Loucy (cell line): ENCODE data around the gene TSEN15.

Experiments
- H2AFZ ChIP-seq: fragments of 200-600 bp; sonication (generic); 2 replicates; pipeline ENCODE4 v1.6.0; 2016; ENCODE audit warnings: antibody characterized with exemption, mild to moderate bottlenecking, low read length, moderate library complexity
- H3F3A ChIP-seq: fragments of 200-600 bp; 2 replicates; pipeline ENCODE4 v1.6.0; 2016; ENCODE audit warnings: antibody characterized with exemption, low read depth, mild to moderate bottlenecking
- H3K27me3 ChIP-seq: fragments of 200-600 bp; sonication (generic); 2 replicates; pipeline ENCODE4 v1.6.1; 2014; ENCODE audit warnings: low read length, mild to moderate bottlenecking; ENCODE audit not compliant: insufficient read depth, poor library complexity, severe bottlenecking
- H3K36me3 ChIP-seq: fragments of 200-600 bp; sonication (generic); 2 replicates; pipeline ENCODE4 v1.6.1; 2016; ENCODE audit warnings: low read length; ENCODE audit not compliant: insufficient read depth
- H3K4me1 ChIP-seq: fragments of 200-600 bp; sonication (generic); 2 replicates; pipeline ENCODE4 v1.5.1; 2014; ENCODE audit warnings: low read length, mild to moderate bottlenecking; ENCODE audit not compliant: insufficient read depth, poor library complexity, severe bottlenecking
- H3K4me2 ChIP-seq: fragments of 200-600 bp; sonication (generic); 2 replicates; pipeline ENCODE4 v1.6.0; 2014; ENCODE audit warnings: antibody characterized with exemption, low read length, low read depth, mild to moderate bottlenecking; ENCODE audit not compliant: poor library complexity, severe bottlenecking
- H3K4me3 ChIP-seq: fragments of 200-600 bp; sonication (generic); 2 replicates; pipeline ENCODE4 v1.5.1; 2014; ENCODE audit warnings: low read length, mild to moderate bottlenecking, mixed read lengths; ENCODE audit not compliant: poor library complexity, severe bottlenecking
- H3K79me2 ChIP-seq: fragments of 200-600 bp; sonication (generic); 2 replicates; pipeline ENCODE4 v1.6.1; 2014; ENCODE audit warnings: low read length; ENCODE audit not compliant: insufficient read depth
- H3K9ac ChIP-seq: fragments of 200-600 bp; sonication (generic); 2 replicates; pipeline ENCODE4 v1.6.0; 2014; ENCODE audit warnings: mild to moderate bottlenecking, low read depth, low read length, moderate library complexity; ENCODE audit not compliant: poor library complexity, severe bottlenecking
- H3K9me2 ChIP-seq: fragments of 200-600 bp; sonication (generic); replicated peaks from 2 replicates; pipeline ENCODE4 v1.6.1; 2016; ENCODE audit warnings: low read depth, low read length, mixed read lengths
- H3K9me3 ChIP-seq: fragments of 200-600 bp; sonication (generic); 2 replicates; pipeline ENCODE4 v1.6.1; 2014; ENCODE audit warnings: mild to moderate bottlenecking, antibody characterized with exemption, low read length, low read depth; ENCODE audit not compliant: insufficient read depth
- H4K20me1 ChIP-seq: fragments of 200-600 bp; sonication (generic); 2 replicates; pipeline ENCODE4 v1.6.0; 2014; ENCODE audit warnings: antibody characterized with exemption, low read length, mild to moderate bottlenecking; ENCODE audit not compliant: insufficient read depth, poor library complexity, severe bottlenecking
- CTCF ChIP-seq: fragments of 200-600 bp; sonication (generic); conservative IDR thresholded peaks from 2 replicates; pipeline ENCODE4 v1.5.1; 2014; ENCODE audit warnings: mild to moderate bottlenecking, antibody characterized with exemption, low read length
- EZH2phosphoT487 ChIP-seq: fragments of 200-600 bp; IDR thresholded peaks from 2 replicates; pipeline ENCODE4 v1.6.1; 2018; ENCODE audit warnings: antibody characterized with exemption, mild to moderate bottlenecking, moderate library complexity, borderline replicate concordance

The TSEN15 gene

GRCh38 chr1:184051485-184052193 is at the start of gene TSEN15:
TSEN15 (plus strand) TSS chr1:184051730; CDS start chr1:184051756, 26 bp downstream.
- H3K9ac ChIP-seq = peak within 1 kb of the TSS; percentile 83
- no peaks in the 10 kb centered on the region for H3K27me3 ChIP-seq
- peaks cover 25% of the 10 kb centered on the region for H3K79me2 ChIP-seq
- peaks cover 27% of the 10 kb centered on the region for H3K4me1 ChIP-seq
- H3K4me2 ChIP-seq = peak within 1 kb of the TSS; percentile 85
- TF ChIP-seq EZH2phosphoT487 = no peak
- no peak for TF ChIP-seq CTCF
- peak within 1 kb of the TSS; percentile 93 for H3K4me3 ChIP-seq
- no peaks in the 10 kb centered on the region for H3K36me3 ChIP-seq
- H3K9me3 ChIP-seq = no peaks in the 10 kb centered on the region
- H3K9me2 ChIP-seq = no peaks in the 10 kb centered on the region
- no peaks in the 10 kb centered on the region for H3F3A ChIP-seq
- no peaks in the 10 kb centered on the region for H4K20me1 ChIP-seq
- H2AFZ ChIP-seq = peak within 1 kb of the TSS; percentile 98

- Histone ChIP-seq H3K36me3 (no peaks in the 10 kb centered on the region), H2AFZ (no peak overlapping the region), H3F3A (no peaks in the 10 kb centered on the region), H4K20me1 (no peaks in the 10 kb centered on the region), H3K4me3 (no peak overlapping the region), H3K27me3 (no peaks in the 10 kb centered on the region), H3K9me3 (no peaks in the 10 kb centered on the region), H3K9ac (no peak overlapping the region), H3K4me2 (no peak overlapping the region), H3K79me2 (no peaks in the 10 kb centered on the region), H3K4me1 (no peaks in the 10 kb centered on the region), H3K9me2 (no peaks in the 10 kb centered on the region)
- TF ChIP-seq CTCF (no peak), EZH2phosphoT487 (no peak)
Measured at GRCh38 chr1:184002071-184002470, 49.5 kb upstream of the TSEN15 start.

- H3K36me3 ChIP-seq = no peaks in the 10 kb centered on the region
- H2AFZ ChIP-seq = no peak overlapping the region
- H3K4me1 ChIP-seq = no peaks in the 10 kb centered on the region
- H3K79me2 ChIP-seq = no peaks in the 10 kb centered on the region
- no peaks in the 10 kb centered on the region for H4K20me1 ChIP-seq
- H3K4me3 ChIP-seq = no peak overlapping the region
- H3K27me3 ChIP-seq = no peaks in the 10 kb centered on the region
- no peak overlapping the region for H3K4me2 ChIP-seq
- H3K9me3 ChIP-seq = no peaks in the 10 kb centered on the region
- H3K9me2 ChIP-seq = no peaks in the 10 kb centered on the region
- no peak overlapping the region for H3K9ac ChIP-seq
- no peak for TF ChIP-seq CTCF
- no peak for TF ChIP-seq EZH2phosphoT487
- H3F3A ChIP-seq = no peaks in the 10 kb centered on the region
Measured at GRCh38 chr1:184004935-184005334, 46.6 kb upstream of the TSEN15 start.
